RWPE2 (cell line): Measurements from ENCODE around the gene ACBD4.

ENCODE experiments used
- ATAC-seq: fragments of 200-7000 bp; cut with Tn5 transposase; 3 replicates; pipeline ENCODE4 v1.9.1; 2021; ENCODE audit warnings: low read depth
- DNase-seq: peaks from one replicate; pipeline ENCODE4 v3.0.0-alpha.2; 2020; ENCODE audit warnings: low spot score
- H3K27ac ChIP-seq: fragments of 450-650 bp; 2 replicates; pipeline ENCODE4 v1.5.1; 2017; ENCODE audit warnings: mild to moderate bottlenecking; ENCODE audit not compliant: poor library complexity, severe bottlenecking
- H3K27me3 ChIP-seq: fragments of 250-450 bp; sonication (Bioruptor Pico); 2 replicates; pipeline ENCODE4 v1.5.1; 2021; ENCODE audit warnings: mild to moderate bottlenecking, moderate library complexity; ENCODE audit not compliant: insufficient read depth, poor library complexity, severe bottlenecking
- H3K36me3 ChIP-seq: fragments of 250-450 bp; sonication (Bioruptor Pico); 2 replicates; pipeline ENCODE4 v1.5.1; 2020; ENCODE audit warnings: low read depth, mild to moderate bottlenecking, moderate library complexity
- H3K4me1 ChIP-seq: fragments of 250-450 bp; sonication (Bioruptor Pico); 2 replicates; pipeline ENCODE4 v1.5.1; 2021; ENCODE audit warnings: mild to moderate bottlenecking, moderate library complexity; ENCODE audit not compliant: insufficient read depth, poor library complexity, severe bottlenecking
- H3K4me3 ChIP-seq: fragments of 250-450 bp; sonication (Bioruptor Pico); 2 replicates; pipeline ENCODE4 v1.5.1; 2021; ENCODE audit warnings: mild to moderate bottlenecking, moderate library complexity; ENCODE audit not compliant: severe bottlenecking
- H3K9me3 ChIP-seq: fragments of 250-450 bp; sonication (Bioruptor Pico); 2 replicates; pipeline ENCODE4 v1.5.1; 2021; ENCODE audit warnings: mild to moderate bottlenecking, moderate library complexity; ENCODE audit not compliant: severe bottlenecking
- CTCF ChIP-seq: fragments of 450-650 bp; IDR thresholded peaks from one replicate; pipeline ENCODE4 v1.5.1; 2017; ENCODE audit warnings: mild to moderate bottlenecking, moderate library complexity; ENCODE audit not compliant: poor library complexity, severe bottlenecking

ACBD4 gene

GRCh38 chr17:45129940-45130680 is 5.4 kb upstream of the ACBD4 start:
- H3K4me1 ChIP-seq, result peaks cover 40% of the 10 kb centered on the region
- TF ChIP-seq CTCF, result no peak
- ATAC-seq, result no peak
- no peaks in the 10 kb centered on the region for H3K9me3 ChIP-seq
- no peaks in the 10 kb centered on the region for H3K27me3 ChIP-seq
- H3K27ac ChIP-seq, result peak overlapping the region; percentile 95
- H3K36me3 ChIP-seq, result peaks cover 12% of the 10 kb centered on the region
- no peak for DNase-seq
- no peak overlapping the region for H3K4me3 ChIP-seq

- H3K27me3 ChIP-seq, result no peaks in the 10 kb centered on the region
- peaks cover 40% of the 10 kb centered on the region for H3K4me1 ChIP-seq
- no peak for TF ChIP-seq CTCF
- H3K27ac ChIP-seq, result peak overlapping the region; percentile 95
- H3K36me3 ChIP-seq, result peaks cover 7% of the 10 kb centered on the region
- no peaks in the 10 kb centered on the region for H3K9me3 ChIP-seq
- H3K4me3 ChIP-seq, result peak overlapping the region; percentile 97
- DNase-seq (no peak), ATAC-seq (no peak)
Measured at GRCh38 chr17:45130681-45131615, 4.5 kb upstream of the ACBD4 start.

- H3K4me1 ChIP-seq, result peaks cover 38% of the 10 kb centered on the region
- peak; percentile 97 for TF ChIP-seq CTCF
Measured at GRCh38 chr17:45131616-45132319, 3.7 kb upstream of the ACBD4 start.

GRCh38 chr17:45132320-45132571 is 3.2 kb upstream of the ACBD4 start, which contains the start of gene PLCD3:
Gene PLCD3 (minus strand): TSS chr17:45132515. CDS start chr17:45132410, 105 bp downstream.
- H3K4me3 ChIP-seq, result peak within 1 kb of the TSS; percentile 97
- DNase-seq, result no peak
- TF ChIP-seq CTCF, result no peak
- no peaks in the 10 kb centered on the region for H3K27me3 ChIP-seq
- H3K4me1 ChIP-seq, result peaks cover 33% of the 10 kb centered on the region
- no peak for ATAC-seq
- peaks cover 7% of the 10 kb centered on the region for H3K36me3 ChIP-seq
- H3K9me3 ChIP-seq, result no peaks in the 10 kb centered on the region
- H3K27ac ChIP-seq, result peak within 1 kb of the TSS; percentile 95

More at GRCh38 chr17:45131616-45132319, 3.7 kb upstream of the ACBD4 start:
- peak overlapping the region; percentile 97 for H3K4me3 ChIP-seq
- no peaks in the 10 kb centered on the region for H3K9me3 ChIP-seq
- H3K27ac ChIP-seq, result peak overlapping the region; percentile 95
- H3K27me3 ChIP-seq, result no peaks in the 10 kb centered on the region
- ATAC-seq (no peak), DNase-seq (no peak)
- peaks cover 7% of the 10 kb centered on the region for H3K36me3 ChIP-seq
